HG02798 (cell line): ENCODE data around the gene WT1.
A peak's percentile ranks its signal among the peaks of the same experiment; 100 is the strongest.
"Not testable (repeated sequence)": the region's sequence is repeated elsewhere in the genome, so short reads cannot be mapped to it uniquely, and the experiment has no call there.

Experiments
- ATAC-seq: cut with Tn5 transposase; IDR thresholded peaks from one replicate; pipeline ENCODE4 v1.9.1; 2021; ENCODE audit warnings: mild to moderate bottlenecking; ENCODE audit not compliant: unreplicated experiment, poor library complexity

The WT1 gene

DNA sequence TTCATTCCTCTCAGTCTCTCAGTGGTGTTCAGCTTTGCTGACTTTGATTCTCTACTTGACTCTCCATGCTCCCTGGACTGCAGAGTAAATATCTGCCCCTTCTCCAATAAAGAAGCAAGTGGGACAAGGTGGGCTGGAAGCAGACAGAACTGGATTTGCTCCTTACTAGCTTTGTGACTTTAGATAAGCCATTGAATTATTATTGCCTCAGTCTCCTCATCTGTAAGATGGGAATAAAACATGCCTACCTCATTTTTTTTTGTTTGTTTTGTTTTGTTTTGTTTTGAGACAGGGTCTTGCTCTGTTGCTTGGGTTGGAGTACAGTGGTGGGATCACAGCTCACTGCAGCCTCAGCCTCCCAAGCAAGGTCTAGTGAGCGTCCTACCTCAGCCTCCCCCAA, 44.6 kb downstream of the WT1 start:
- no peak for ATAC-seq

GRCh38 chr11:32388871-32389770, 46.2 kb downstream of the WT1 start:
- ATAC-seq, result no peak

DNA sequence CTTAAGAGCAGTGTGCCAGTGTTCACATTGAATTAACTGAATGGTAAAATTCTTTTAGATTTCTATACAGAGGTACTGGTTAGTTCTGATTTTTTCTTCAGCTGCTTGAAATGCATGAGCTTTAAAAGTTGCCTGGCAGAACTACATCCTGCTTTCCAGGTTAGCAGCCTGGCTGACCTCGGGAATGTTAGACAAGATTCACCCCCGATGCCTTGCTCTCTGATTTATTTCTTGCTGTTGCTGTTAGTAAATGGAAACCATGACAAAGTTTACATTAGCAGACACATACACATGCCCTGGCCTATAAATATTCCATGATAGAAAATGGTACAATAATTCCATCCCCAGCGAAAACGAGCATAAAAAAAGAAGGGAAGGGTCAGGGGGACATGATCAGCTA, 47.0 kb downstream of the WT1 start:
- no peak for ATAC-seq

GRCh38 chr11:32387411-32387810, 47.9 kb downstream of the WT1 start:
- no peak for ATAC-seq

GRCh38 chr11:32386770-32387377, 48.5 kb downstream of the WT1 start:
- no peak for ATAC-seq

DNA sequence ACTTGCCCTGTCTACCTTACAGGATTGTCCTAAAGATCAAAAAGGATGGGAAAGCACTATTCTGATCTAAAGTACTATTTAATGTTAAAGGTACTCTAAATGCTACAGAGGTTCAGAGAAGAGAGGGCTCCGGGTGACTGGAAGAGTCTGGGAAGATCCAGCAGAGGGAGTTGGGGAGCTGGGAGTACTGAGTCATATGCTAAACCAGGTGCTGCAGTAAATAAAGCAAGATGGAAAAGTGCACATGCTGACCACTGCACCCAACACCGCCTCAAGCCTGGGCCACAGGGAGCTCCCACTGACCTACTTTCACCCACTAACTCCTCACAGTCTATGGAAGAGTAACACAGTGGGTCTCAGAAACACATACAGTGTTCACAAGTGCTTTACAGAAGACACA, 49.3 kb downstream of the WT1 start:
- no peak for ATAC-seq

DNA sequence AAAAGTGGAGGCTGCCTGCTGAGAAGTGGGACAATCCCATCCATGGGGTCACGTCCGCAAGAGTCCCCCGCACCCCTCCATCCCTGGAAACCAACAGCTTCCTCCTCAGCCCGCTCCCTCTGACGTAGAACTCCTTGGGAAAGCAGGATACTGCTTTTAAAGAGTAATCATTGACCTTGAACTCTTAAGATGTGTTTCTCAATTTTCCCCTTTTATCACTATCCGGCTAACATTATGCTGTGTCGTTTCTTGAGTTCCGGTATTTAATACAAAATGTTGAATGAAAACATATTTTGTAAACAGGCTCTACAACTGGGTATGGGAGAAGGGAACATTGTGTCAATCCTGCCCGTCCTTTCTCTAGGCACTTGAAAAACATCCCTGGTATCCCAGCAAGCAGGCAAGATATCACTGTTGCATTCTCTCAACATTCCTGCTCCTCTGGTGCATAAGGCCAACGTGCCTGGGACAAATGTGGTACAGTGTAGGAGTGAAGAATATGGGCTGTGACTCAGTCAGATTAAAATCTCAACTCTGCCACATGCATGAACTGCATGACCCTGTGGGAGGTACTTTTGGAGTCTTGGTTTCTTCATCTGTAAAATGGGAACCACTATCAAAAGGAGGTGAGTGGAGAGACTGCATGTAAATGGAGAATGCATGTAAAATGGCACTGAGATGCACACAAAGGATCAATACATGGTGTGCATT, 52.8 kb downstream of the WT1 start:
- no peak for ATAC-seq

DNA sequence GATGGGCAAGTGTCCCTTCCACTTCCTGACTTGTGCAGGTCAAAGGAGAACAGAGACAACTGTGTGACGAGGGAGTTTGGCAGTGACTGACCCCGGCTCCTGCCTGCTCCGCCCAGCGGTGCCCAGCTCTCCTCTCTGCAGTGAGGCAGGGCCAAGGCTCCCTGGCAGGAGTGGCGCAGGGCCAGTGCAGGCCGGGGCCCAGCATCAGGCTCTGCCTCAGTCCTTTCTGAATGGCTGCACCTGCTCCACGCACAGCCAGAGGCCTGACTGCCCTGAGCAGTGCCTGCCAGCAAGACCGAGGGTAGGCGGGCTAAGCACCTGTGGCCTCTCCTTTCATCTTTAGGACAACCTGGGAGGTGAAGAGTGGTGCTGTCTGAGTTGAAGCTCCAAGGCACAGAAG, 54.2 kb downstream of the WT1 start:
- ATAC-seq, result no peak

DNA sequence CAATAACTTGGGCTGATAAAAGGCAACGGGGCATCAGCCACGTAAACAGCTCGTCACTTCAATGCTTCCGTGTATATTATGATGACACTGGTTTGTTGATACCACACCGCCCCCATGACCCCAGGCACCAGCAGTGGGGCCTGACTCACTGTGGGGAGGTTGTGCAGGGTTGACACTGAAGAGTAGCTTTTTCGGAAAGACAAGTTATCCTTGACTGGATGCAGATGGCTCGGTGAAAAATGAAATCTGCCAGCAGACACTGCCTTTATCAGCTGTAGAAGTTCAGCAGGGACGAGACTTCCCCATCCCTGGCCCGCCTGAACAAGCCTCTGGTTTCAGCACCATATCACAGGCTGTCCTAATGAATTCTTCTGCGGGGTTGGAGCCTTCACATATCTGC, 55.6 kb downstream of the WT1 start:
- no peak for ATAC-seq

- ATAC-seq, result no peak
Measured at GRCh38 chr11:32375826-32376225, 59.5 kb downstream of the WT1 start.

DNA sequence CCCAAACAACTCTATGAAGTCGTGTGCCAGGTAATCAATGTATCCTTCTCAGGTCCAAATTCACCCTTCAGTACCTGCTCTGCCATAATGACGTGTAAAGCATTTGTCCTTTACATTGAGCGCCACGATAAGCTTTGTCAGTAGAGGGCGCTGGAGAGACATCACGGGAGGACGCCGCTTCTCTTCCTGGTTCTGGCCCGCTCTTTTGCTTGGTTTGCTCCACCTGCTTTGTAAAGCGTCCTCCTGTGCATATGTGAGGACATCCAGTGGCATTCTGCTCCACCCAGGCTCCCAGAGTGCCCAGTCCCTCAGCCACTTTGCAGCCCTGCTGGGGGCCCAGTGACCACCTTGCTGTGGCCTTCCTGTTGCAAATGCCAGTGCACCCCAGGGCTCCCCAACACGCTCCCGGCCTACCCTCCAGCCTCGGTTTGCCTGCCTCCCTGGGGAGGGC, 61.1 kb downstream of the WT1 start:
- ATAC-seq, result peak; percentile 56

DNA sequence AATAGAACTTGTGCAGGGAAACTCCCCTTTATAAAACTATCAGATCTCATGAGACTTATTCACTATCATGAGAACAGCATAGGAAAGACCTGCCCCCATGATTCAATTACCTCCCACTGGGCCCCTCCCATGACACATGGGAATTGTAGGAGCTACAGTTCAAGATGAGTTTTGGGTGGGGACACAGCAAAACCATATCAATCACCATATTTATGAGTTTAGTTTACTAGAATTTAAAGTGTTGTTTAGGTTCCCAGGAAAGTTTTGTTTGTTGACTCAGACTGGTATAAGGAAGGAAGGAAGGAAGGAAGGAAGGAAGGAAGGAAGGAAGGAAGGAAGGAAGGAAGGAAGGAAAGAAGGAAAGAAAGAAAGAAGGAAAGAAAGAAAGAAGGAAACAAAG, 65.4 kb downstream of the WT1 start:
- not testable (repeated sequence) for ATAC-seq

DNA sequence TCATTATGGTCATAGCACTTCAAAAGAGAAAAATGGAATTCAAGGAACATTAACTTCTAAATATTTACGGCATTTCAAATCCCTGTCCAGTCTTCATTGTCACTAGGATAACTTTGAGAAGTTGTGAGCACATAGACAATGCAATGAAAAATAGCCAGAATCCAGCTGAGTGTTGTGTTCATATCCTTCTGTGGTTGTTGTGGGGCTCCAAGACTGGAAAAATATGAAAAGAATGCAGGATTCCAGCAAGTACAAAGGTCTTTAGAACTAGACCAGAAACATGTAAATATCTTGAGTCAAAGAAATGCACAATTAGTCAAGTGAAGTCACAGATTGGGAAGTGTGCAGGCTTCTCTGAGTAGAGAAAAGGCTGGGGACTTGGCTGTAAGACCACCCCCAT, 68.7 kb downstream of the WT1 start:
- no peak for ATAC-seq

DNA sequence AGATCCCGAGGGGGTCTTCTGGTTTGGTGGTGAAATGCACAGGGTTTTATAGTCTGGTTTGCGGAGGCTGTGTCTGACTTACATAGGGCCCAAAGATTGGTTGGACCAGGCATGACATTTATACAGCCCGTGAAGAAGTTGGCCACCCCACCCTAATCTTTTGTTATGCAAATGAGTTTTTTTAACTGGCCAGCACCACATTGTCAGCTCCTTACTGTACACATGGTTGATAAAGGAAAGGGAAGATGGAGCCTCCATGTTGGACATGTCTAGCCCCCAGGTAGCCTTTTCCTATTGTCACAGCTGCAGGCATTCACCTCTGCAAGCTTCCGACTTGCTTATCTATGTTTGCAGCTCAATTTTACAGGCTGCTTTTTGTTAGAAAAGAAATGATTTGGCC, 70.1 kb downstream of the WT1 start:
- no peak for ATAC-seq

DNA sequence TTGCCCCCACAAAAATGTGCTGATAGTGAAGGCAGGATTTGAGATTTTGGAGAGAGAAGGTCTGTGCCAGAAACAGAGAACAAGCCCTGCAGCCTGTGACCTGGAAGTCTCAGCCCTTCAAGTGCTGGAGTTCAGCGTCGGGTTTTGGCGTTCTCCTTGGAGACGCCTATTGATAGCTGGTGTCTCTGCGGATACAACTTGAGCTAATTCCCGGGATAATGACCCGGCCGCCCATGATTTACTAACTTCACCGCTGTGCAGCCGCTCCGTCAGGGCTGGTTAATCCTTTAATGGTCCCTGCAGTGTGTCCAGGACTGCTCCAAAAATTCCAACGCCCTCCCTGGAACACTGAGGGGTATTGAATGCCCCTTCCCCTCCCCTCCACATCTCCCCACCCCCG, 76.6 kb downstream of the WT1 start:
- no peak for ATAC-seq

DNA sequence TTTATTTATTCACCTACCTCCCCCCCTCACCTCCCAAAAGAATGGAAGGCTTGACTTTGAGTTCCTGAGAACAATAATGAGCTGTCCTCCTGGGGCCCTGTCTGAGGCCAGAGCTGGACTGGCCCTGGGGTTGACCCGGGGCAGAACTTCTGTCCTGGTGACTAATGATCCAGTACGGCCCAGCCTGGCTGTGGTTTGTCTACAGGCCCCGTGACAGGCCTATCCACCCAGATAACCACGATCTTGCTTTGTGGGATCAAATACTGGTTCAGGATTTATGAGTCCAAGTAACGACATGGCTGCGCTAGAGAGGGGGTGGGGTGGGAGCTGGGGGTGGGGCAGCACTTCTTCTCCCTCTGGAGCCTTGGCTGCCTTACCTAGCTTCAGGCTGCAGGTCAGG, 81.5 kb downstream of the WT1 start:
- ATAC-seq, result no peak

- no peak for ATAC-seq
Measured at GRCh38 chr11:32348502-32348901, 86.8 kb downstream of the WT1 start.

DNA sequence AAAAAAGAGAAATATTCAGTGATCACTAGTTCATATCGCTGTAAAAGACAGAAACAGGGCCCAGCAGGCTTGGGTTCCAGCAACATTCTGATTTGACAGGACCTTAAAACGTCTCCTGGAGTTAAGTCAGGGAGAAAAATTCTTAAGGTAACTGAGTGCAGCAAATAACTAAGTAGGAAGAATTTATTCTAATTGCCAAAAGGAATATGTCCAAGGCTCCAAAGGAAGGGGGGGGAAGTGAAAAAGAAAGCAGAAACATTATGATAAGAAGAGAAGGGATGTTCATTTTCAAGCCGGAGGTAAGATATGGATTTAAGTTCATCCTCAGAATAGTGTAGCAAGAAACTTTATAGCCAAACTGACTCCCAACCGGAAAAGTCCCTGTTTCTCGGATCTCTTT, 90.4 kb downstream of the WT1 start:
- no peak for ATAC-seq

DNA sequence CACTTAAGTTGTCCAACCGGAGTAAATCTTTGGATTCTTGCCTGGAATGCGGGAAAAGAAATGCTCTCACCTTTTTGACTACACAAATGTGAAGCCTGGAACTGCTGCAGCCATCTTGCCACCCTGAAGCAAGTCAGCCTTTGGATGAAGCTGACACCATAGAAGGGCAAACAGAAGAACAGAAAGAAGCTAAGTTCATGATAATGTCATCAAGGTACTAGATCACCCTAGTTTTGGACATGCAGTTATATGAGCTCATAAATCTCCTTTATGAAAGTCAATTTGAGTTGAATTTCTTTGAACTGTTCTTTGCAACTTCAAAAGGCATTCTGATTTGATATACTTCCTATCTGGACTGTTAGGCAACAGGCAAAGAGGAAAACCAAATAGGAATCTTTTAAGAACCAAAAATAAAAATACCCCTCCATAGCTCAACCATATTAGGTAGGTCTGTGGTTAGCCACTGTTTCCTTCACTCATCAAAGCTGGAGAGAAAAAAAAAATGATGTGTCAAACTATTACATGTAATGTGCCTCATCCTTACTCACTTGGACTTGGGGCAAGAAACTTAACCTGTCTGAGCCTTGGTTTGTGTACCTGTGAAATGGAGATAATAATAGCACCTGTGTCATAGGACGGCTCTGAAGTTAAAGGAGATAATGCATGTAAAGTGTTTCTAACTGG, 91.9 kb downstream of the WT1 start:
- ATAC-seq, result no peak
